A549 (cell line): ENCODE data around the gene SATB2.

Experiments used
- E2F6 ChIP-seq: IDR thresholded peaks from 2 replicates; pipeline ENCODE4 v1.6.1; 2012; ENCODE audit warnings: low read depth, borderline replicate concordance
- EP300 ChIP-seq, 2 experiments: fragments of >200 bp; sonication (Bioruptor Twin); formaldehyde crosslinking; IDR thresholded peaks; 2 replicates in 1 of 2; 3 replicates in 1 of 2; pipeline ENCODE4 v1.6.1; 2016 to 2017
- HDAC2 ChIP-seq: fragments of 200-600 bp; sonication (generic); IDR thresholded peaks from 2 replicates; pipeline ENCODE4 v1.6.1; 2016
- HMGXB4 ChIP-seq: fragments of 250-450 bp; sonication (Bioruptor Pico); IDR thresholded peaks from 2 replicates; pipeline ENCODE4 v1.5.0; 2021; ENCODE audit warnings: mild to moderate bottlenecking, moderate library complexity, borderline replicate concordance
- POLR2A ChIP-seq: IDR thresholded peaks from 2 replicates; pipeline ENCODE4 v1.6.1; 2012; ENCODE audit warnings: mild to moderate bottlenecking, low read length
- POLR2AphosphoS2 ChIP-seq: conservative IDR thresholded peaks from 2 replicates; pipeline ENCODE4 v1.6.1; 2012; ENCODE audit warnings: low read length, improper control_type of control experiment, inconsistent platforms
- RAD21 ChIP-seq, 2 experiments: fragments of >200 bp in 1 of 2; sonication (Bioruptor Twin) in 1 of 2; formaldehyde crosslinking in 1 of 2; IDR thresholded peaks in 1 of 2; conservative IDR thresholded peaks in 1 of 2; 2 replicates in 1 of 2; 3 replicates in 1 of 2; pipeline ENCODE4 v1.6.1; 2012 to 2018; ENCODE audit warnings: inconsistent platforms in 1 of 2
- RFX5 ChIP-seq: fragments of 450-650 bp; IDR thresholded peaks from 2 replicates; pipeline ENCODE4 v1.7.1; 2014; ENCODE audit warnings: antibody characterized with exemption, mild to moderate bottlenecking, moderate library complexity
- SMC3 ChIP-seq: fragments of >200 bp; sonication (Bioruptor Twin); formaldehyde crosslinking; IDR thresholded peaks from 3 replicates; pipeline ENCODE4 v1.6.1; 2018; ENCODE audit warnings: inconsistent platforms
- USF2 ChIP-seq: fragments of 450-650 bp; IDR thresholded peaks from 2 replicates; pipeline ENCODE4 v1.6.1; 2014; ENCODE audit warnings: antibody characterized with exemption
- TF ChIP-seq, protein P1 (sequence below): IDR thresholded peaks from 2 replicates; pipeline ENCODE4 v1.6.1; 2012
- TF ChIP-seq, protein P2 (sequence below): fragments of >200 bp; sonication (Bioruptor Twin); formaldehyde crosslinking; IDR thresholded peaks from 3 replicates; pipeline ENCODE4 v1.5.1; 2016
- TF ChIP-seq, protein P3 (sequence below): fragments of 200-600 bp; sonication (generic); IDR thresholded peaks from 2 replicates; pipeline ENCODE4 v1.6.1; 2016; ENCODE audit warnings: antibody characterized with exemption, mild to moderate bottlenecking, moderate library complexity

GRCh38 chr2:199322151-199322550 is 135.6 kb downstream of the SATB2 start:
- TF ChIP-seq POLR2A (no peak), E2F6 (no peak), HDAC2 (no peak), RFX5 (no peak), USF2 (no peak), HMGXB4 (CRISPR knock-in tag) (no peak), POLR2AphosphoS2 (no peak), SMC3 (no peak), RAD21 (conservative IDR thresholded peaks at IDR 0.05 in 1 of 2, IDR thresholded peaks at IDR 0.05 in 1 of 2) (no peak), EP300 (IDR thresholded peaks at IDR 0.05) (no peak)
- TF ChIP-seq, protein P1, sequence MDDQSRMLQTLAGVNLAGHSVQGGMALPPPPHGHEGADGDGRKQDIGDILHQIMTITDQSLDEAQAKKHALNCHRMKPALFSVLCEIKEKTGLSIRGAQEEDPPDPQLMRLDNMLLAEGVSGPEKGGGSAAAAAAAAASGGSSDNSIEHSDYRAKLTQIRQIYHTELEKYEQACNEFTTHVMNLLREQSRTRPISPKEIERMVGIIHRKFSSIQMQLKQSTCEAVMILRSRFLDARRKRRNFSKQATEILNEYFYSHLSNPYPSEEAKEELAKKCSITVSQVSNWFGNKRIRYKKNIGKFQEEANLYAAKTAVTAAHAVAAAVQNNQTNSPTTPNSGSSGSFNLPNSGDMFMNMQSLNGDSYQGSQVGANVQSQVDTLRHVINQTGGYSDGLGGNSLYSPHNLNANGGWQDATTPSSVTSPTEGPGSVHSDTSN, result no peak
- TF ChIP-seq, protein P2, sequence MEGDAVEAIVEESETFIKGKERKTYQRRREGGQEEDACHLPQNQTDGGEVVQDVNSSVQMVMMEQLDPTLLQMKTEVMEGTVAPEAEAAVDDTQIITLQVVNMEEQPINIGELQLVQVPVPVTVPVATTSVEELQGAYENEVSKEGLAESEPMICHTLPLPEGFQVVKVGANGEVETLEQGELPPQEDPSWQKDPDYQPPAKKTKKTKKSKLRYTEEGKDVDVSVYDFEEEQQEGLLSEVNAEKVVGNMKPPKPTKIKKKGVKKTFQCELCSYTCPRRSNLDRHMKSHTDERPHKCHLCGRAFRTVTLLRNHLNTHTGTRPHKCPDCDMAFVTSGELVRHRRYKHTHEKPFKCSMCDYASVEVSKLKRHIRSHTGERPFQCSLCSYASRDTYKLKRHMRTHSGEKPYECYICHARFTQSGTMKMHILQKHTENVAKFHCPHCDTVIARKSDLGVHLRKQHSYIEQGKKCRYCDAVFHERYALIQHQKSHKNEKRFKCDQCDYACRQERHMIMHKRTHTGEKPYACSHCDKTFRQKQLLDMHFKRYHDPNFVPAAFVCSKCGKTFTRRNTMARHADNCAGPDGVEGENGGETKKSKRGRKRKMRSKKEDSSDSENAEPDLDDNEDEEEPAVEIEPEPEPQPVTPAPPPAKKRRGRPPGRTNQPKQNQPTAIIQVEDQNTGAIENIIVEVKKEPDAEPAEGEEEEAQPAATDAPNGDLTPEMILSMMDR, result no peak
- TF ChIP-seq, protein P3, sequence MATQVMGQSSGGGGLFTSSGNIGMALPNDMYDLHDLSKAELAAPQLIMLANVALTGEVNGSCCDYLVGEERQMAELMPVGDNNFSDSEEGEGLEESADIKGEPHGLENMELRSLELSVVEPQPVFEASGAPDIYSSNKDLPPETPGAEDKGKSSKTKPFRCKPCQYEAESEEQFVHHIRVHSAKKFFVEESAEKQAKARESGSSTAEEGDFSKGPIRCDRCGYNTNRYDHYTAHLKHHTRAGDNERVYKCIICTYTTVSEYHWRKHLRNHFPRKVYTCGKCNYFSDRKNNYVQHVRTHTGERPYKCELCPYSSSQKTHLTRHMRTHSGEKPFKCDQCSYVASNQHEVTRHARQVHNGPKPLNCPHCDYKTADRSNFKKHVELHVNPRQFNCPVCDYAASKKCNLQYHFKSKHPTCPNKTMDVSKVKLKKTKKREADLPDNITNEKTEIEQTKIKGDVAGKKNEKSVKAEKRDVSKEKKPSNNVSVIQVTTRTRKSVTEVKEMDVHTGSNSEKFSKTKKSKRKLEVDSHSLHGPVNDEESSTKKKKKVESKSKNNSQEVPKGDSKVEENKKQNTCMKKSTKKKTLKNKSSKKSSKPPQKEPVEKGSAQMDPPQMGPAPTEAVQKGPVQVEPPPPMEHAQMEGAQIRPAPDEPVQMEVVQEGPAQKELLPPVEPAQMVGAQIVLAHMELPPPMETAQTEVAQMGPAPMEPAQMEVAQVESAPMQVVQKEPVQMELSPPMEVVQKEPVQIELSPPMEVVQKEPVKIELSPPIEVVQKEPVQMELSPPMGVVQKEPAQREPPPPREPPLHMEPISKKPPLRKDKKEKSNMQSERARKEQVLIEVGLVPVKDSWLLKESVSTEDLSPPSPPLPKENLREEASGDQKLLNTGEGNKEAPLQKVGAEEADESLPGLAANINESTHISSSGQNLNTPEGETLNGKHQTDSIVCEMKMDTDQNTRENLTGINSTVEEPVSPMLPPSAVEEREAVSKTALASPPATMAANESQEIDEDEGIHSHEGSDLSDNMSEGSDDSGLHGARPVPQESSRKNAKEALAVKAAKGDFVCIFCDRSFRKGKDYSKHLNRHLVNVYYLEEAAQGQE, result no peak
